HepG2 (cell line): ENCODE results near the gene TPRA1. TPM values are rescaled to one million over a fixed set of nuclear protein-coding genes. Genes with fewer than 3 reads are reported as not detected.

Experiments used
- ARNTL ChIP-seq: sonication (generic); formaldehyde crosslinking; IDR thresholded peaks from 2 replicates; pipeline ENCODE4 v1.4.0; 2020; ENCODE audit warnings: mild to moderate bottlenecking, missing genetic modification reagents
- FIP1L1 ChIP-seq: fragments of 200-400 bp; formaldehyde crosslinking; IDR thresholded peaks from 2 replicates; pipeline ENCODE4 v1.6.1; 2018; ENCODE audit warnings: low read depth, mild to moderate bottlenecking, low read length, moderate library complexity, borderline replicate concordance; ENCODE audit not compliant: insufficient read depth
- HDAC6 ChIP-seq: fragments of 200-600 bp; sonication (generic); IDR thresholded peaks from 2 replicates; pipeline ENCODE4 v1.7.0; 2017; ENCODE audit warnings: mild to moderate bottlenecking, antibody characterized with exemption, low read length, low read depth
- HOXA7 ChIP-seq: sonication (generic); formaldehyde crosslinking; IDR thresholded peaks from 2 replicates; pipeline ENCODE4 v1.8.1; 2022; ENCODE audit warnings: mild to moderate bottlenecking, missing genetic modification reagents, moderate library complexity
- IRF2 ChIP-seq: IDR thresholded peaks from 2 replicates; pipeline ENCODE4 v1.6.1; 2018; ENCODE audit warnings: missing genetic modification reagents, missing compliant biosample characterization
- KLF15 ChIP-seq: sonication (generic); formaldehyde crosslinking; IDR thresholded peaks from 2 replicates; pipeline ENCODE4 v1.8.1; 2023; ENCODE audit warnings: borderline replicate concordance, mild to moderate bottlenecking, inconsistent platforms, missing genetic modification reagents, mixed read lengths
- MED8 ChIP-seq: sonication (generic); formaldehyde crosslinking; IDR thresholded peaks from 2 replicates; pipeline ENCODE4 v1.8.1; 2023; ENCODE audit warnings: mild to moderate bottlenecking, missing genetic modification reagents; ENCODE audit not compliant: insufficient replicate concordance
- PAF1 ChIP-seq: IDR thresholded peaks from 2 replicates; pipeline ENCODE4 v1.6.1; 2016; ENCODE audit warnings: missing genetic modification reagents, missing compliant biosample characterization
- PLSCR1 ChIP-seq: sonication (generic); formaldehyde crosslinking; IDR thresholded peaks from 2 replicates; pipeline ENCODE4 v1.5.0; 2020; ENCODE audit warnings: missing genetic modification reagents, mild to moderate bottlenecking, borderline replicate concordance
- SP5 ChIP-seq: IDR thresholded peaks from 2 replicates; pipeline ENCODE4 v1.6.1; 2016; ENCODE audit warnings: low read depth, borderline replicate concordance
- TERF1 ChIP-seq: sonication (generic); formaldehyde crosslinking; IDR thresholded peaks from 2 replicates; pipeline ENCODE4 v1.8.0; 2022; ENCODE audit warnings: mild to moderate bottlenecking, missing genetic modification reagents, moderate library complexity
- U2AF1 ChIP-seq: fragments of 200-400 bp; formaldehyde crosslinking; optimal IDR thresholded peaks from 2 replicates; pipeline ENCODE3; 2017; ENCODE audit warnings: mild to moderate bottlenecking, low read depth, low read length
- UBTF ChIP-seq: sonication (generic); formaldehyde crosslinking; IDR thresholded peaks from 2 replicates; pipeline ENCODE4 v1.4.0; 2020; ENCODE audit warnings: mild to moderate bottlenecking, missing genetic modification reagents
- ZNF260 ChIP-seq: sonication (generic); formaldehyde crosslinking; IDR thresholded peaks from 2 replicates; pipeline ENCODE4 v1.4.0; 2020; ENCODE audit warnings: missing genetic modification reagents, low read depth, mild to moderate bottlenecking, borderline replicate concordance
- ZNF292 ChIP-seq: sonication (generic); formaldehyde crosslinking; IDR thresholded peaks from 2 replicates; pipeline ENCODE4 v1.8.1; 2022; ENCODE audit warnings: mild to moderate bottlenecking, low read depth, missing genetic modification reagents, borderline replicate concordance
- ZNF431 ChIP-seq: sonication (generic); formaldehyde crosslinking; IDR thresholded peaks from 2 replicates; pipeline ENCODE4 v1.9.0; 2022; ENCODE audit warnings: missing genetic modification reagents, low read depth, mild to moderate bottlenecking, borderline replicate concordance
- ZNF720 ChIP-seq: sonication (generic); formaldehyde crosslinking; IDR thresholded peaks from 2 replicates; pipeline ENCODE4 v1.4.0; 2020; ENCODE audit warnings: missing genetic modification reagents
- polyA plus RNA-seq, 8 experiments: library from polyadenylated mRNA; depleted of rRNA in 3 of 8; stranded (reverse) in 7 of 8; unstranded in 1 of 8; fragments of >200 nt; fragmentation: Illumina TruSeq in 4 of 8; extraction: Trizol in 4 of 8; gene quantifications; 2 replicates each; pipeline versions ENCODE4 v1.2.1 to v1.2.3, GENCODE V29; 2011 to 2016; ENCODE audit warnings: low read depth in 4 of 8, missing spikeins in 1 of 8, mixed read lengths in 1 of 8; ENCODE audit not compliant: insufficient read depth in 1 of 8
- total RNA-seq, 5 experiments: library from RNA; depleted of rRNA; stranded (reverse); fragments of >200 nt; fragmentation: Illumina TruSeq; extraction: Trizol; gene quantifications; 2 replicates each; pipeline ENCODE4 v1.2.3, GENCODE V29; 2016; ENCODE audit warnings: low read depth in 1 of 5
- TF ChIP-seq, protein P1 (sequence below): fragments of 450-650 bp; IDR thresholded peaks from 2 replicates; pipeline ENCODE4 v1.6.1; 2017; ENCODE audit warnings: mild to moderate bottlenecking
- TF ChIP-seq, protein P2 (sequence below): sonication (generic); formaldehyde crosslinking; IDR thresholded peaks from 2 replicates; pipeline ENCODE4 v1.9.0; 2021; ENCODE audit warnings: missing genetic modification reagents, mild to moderate bottlenecking, borderline replicate concordance

TPRA1 gene
- total and polyA plus RNA-seq, 2 of the 13 experiments (the other 11 are each of a cell fraction or from before 2014, with no cell fraction given), result 25.4 to 25.8 TPM

DNA sequence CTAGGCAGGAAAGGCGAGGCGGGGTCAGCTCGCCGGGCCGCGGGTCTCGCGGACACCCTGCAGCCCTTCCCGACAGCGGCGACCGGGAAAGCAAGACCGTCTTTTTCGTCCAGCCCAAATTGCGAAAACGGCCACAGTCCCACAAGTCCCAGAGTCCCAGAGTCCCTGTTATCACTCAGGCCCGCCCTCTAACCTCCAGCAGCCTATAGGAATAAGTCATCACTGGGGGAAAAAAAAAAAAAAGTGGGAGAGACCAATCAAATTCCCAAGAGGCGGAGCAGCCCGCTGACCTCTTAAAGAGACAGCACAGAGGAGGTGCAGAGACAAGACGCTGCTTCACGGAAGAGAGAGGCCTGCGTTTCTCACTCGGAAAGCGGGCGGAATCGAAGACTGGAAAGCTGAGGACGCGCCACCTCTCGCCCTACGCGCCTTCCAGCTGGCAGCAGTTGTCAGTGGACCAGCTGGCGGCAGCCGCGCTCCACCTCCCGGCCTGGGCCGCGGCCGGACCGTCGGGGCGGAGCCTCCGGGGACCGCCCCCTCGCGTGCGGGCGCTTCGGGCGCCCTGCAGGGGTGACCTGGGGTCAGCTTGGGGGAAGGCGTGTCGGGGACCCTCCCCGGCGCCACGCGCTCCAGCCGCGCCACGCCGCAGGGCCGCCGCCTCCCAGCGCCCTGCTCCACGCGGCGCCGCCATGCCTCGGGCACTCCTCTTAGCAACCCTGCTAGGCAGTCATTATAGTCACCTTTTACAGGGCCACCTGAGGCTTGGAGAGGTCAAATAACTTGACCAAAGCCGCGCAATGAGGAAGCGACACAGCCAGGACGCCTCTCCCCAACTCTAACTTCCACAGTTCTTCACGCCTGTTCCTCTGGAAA lies at the start of gene TPRA1 (continued):
- TF ChIP-seq TERF1 (no peak), HDAC6 (no peak), UBTF (CRISPR knock-in tag) (peak; percentile 29), PLSCR1 (CRISPR knock-in tag) (no peak), KLF15 (CRISPR knock-in tag) (no peak), HOXA7 (no peak), ZNF431 (CRISPR knock-in tag) (peak; percentile 84; the same call in 1 of the 2 replicates), ARNTL (CRISPR knock-in tag) (no peak), FIP1L1 (no peak), ZNF260 (CRISPR knock-in tag) (no peak), IRF2 (CRISPR knock-in tag) (no peak), ZNF292 (CRISPR knock-in tag) (no peak), MED8 (no peak), ZNF720 (no peak), U2AF1 (no peak), SP5 (peak; percentile 74), PAF1 (CRISPR knock-in tag) (no peak)
- TF ChIP-seq, protein P1, sequence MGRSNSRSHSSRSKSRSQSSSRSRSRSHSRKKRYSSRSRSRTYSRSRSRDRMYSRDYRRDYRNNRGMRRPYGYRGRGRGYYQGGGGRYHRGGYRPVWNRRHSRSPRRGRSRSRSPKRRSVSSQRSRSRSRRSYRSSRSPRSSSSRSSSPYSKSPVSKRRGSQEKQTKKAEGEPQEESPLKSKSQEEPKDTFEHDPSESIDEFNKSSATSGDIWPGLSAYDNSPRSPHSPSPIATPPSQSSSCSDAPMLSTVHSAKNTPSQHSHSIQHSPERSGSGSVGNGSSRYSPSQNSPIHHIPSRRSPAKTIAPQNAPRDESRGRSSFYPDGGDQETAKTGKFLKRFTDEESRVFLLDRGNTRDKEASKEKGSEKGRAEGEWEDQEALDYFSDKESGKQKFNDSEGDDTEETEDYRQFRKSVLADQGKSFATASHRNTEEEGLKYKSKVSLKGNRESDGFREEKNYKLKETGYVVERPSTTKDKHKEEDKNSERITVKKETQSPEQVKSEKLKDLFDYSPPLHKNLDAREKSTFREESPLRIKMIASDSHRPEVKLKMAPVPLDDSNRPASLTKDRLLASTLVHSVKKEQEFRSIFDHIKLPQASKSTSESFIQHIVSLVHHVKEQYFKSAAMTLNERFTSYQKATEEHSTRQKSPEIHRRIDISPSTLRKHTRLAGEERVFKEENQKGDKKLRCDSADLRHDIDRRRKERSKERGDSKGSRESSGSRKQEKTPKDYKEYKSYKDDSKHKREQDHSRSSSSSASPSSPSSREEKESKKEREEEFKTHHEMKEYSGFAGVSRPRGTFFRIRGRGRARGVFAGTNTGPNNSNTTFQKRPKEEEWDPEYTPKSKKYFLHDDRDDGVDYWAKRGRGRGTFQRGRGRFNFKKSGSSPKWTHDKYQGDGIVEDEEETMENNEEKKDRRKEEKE, result no peak
- TF ChIP-seq, protein P2, sequence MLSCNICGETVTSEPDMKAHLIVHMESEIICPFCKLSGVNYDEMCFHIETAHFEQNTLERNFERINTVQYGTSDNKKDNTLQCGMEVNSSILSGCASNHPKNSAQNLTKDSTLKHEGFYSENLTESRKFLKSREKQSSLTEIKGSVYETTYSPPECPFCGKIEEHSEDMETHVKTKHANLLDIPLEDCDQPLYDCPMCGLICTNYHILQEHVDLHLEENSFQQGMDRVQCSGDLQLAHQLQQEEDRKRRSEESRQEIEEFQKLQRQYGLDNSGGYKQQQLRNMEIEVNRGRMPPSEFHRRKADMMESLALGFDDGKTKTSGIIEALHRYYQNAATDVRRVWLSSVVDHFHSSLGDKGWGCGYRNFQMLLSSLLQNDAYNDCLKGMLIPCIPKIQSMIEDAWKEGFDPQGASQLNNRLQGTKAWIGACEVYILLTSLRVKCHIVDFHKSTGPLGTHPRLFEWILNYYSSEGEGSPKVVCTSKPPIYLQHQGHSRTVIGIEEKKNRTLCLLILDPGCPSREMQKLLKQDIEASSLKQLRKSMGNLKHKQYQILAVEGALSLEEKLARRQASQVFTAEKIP (CRISPR knock-in tag), result no peak
